ENCODE measurements around the gene DYNAP.

DYNAP gene, protein sequence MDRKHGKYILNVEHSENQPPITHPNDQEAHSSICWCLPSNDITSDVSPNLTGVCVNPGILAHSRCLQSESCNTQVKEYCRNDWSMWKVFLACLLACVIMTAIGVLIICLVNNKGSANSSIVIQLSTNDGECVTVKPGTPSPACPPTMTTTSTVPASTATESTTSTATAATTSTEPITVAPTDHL

GRCh38 chr18:54590945-54591344 is at the start of gene DYNAP:
DYNAP (plus strand) TSS chr18:54591245; CDS start chr18:54591283, 38 bp downstream.
- no peak for DNase-seq (ENCODE audit: low spot score)

GRCh38 chr18:54551590-54551989 is 39.5 kb upstream of the DYNAP start:
- DNase-seq (ENCODE audit: low spot score), result no peak

GRCh38 chr18:54555286-54555685 is 35.8 kb upstream of the DYNAP start:
- DNase-seq (ENCODE audit: low spot score), result no peak

DNA sequence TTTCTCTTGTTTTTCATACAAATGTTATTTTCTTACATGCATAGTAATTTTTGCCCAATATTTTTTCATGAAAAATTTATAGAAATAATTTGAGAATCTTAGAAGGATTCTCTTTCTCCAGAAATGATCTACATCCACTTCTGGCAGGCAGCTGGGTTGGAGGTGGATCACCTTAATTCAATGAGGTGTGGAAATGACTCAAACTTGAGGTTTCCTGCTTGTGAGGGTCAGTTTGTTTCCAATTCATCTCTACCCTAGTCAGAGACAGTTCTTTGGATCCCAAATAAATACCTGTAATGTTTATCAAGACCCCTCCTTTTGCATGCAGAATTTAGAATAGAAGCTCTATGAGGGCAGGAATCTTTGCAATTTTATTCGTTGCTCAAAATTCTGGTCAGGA is 35.0 kb upstream of the DYNAP start:
- no peak for DNase-seq (ENCODE audit: low spot score)

DNA sequence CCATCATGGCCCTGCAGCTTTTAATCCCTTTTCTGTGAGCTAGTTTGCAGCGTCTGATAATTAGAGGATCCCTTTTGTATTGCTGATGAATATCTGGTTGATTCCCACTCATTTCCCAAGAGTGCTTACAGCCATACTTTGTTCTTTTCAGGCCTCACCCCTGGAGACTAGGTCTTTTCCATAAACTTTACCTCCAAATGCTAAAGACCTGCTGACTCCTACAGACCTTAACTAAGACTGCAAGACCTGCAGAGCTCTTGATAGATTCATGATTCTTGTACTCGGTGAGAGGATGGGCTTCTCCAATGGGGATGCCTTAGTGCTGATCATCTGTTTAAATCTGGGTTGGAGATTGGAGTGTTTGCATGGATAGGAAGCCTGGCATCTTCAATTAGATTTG is 33.1 kb upstream of the DYNAP start:
- no peak for DNase-seq (ENCODE audit: low spot score)

GRCh38 chr18:54558609-54559585 is 32.1 kb upstream of the DYNAP start:
- DNase-seq (ENCODE audit: low spot score), result peak; percentile 25

DNA sequence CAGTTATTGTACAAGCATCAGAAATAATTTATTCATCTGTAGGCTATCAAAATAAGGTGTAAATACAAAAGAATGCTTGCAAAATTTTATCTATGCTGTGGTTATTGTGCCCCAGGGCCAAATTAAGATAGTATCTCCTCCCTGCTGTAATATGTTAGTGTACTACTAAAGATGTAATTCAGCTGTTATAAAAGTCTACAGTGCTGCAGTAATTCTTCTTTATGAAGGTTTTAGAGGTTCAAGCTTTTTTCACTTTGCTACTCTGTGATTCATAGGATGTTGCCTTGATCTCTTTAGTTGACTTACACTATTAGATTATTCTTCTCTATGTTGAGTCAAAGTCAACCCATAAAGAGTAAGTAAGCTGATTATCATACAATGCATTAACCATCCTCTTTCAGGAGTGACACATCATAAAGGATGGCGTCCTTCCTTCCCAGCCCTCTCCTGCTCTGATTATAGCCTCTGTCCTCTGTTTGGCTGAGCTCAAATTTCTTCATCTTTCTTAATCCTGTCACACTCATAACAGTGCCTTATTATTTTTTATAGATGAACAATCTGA is 29.3 kb upstream of the DYNAP start:
- DNase-seq (ENCODE audit: low spot score), result no peak

DNA sequence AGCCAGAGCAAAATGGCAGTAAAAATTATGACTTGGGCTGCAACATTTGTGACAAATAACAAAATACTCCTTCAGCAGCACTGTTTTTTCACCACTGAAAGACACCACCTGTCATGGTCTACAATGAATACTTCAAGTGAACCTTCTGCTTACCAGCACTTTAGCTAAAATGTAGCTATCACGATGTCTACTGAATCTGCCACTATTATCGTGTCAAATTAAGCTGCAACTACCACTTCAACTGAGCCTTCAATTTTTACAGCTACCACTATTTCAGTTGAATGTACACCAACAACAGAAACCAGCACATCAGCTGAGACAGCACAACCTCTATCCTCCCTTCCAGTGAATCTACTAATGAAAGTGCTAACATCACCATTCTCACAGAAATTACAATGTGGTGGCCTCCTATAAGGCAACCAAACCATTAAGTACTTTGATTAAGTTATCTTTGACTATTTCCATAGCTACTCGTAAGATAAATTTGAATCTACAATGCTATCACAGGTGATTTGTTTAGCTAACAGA is 10.8 kb upstream of the DYNAP start:
- no peak for DNase-seq (ENCODE audit: low spot score)

DNA sequence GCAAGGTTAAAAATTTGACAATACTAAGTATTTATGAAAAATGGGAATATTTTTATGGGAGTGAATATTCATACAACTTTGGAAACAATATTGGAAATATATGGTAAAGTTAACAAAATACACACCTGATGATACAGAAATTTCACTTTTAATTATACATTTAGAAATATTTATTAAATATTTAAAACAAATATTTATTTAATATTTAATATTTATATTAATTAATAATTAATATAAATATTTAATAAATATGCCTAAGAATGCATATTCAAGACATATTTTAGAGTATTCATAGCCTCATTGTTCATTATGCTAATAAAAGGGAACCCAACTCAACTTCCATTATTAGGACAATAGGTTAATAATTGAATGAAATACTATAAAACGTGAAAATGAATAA is 7.0 kb upstream of the DYNAP start:
- DNase-seq (ENCODE audit: low spot score), result no peak

GRCh38 chr18:54585743-54586142 is 5.3 kb upstream of the DYNAP start:
- no peak for DNase-seq (ENCODE audit: low spot score)

GRCh38 chr18:54604211-54604610 is 13.2 kb downstream of the DYNAP start:
- DNase-seq (ENCODE audit: low spot score), result no peak

GRCh38 chr18:54606835-54607212 is 15.8 kb downstream of the DYNAP start:
- DNase-seq (ENCODE audit: low spot score), result no peak

GRCh38 chr18:54607213-54608027 is 16.4 kb downstream of the DYNAP start:
- DNase-seq (ENCODE audit: low spot score), result no peak

DNA sequence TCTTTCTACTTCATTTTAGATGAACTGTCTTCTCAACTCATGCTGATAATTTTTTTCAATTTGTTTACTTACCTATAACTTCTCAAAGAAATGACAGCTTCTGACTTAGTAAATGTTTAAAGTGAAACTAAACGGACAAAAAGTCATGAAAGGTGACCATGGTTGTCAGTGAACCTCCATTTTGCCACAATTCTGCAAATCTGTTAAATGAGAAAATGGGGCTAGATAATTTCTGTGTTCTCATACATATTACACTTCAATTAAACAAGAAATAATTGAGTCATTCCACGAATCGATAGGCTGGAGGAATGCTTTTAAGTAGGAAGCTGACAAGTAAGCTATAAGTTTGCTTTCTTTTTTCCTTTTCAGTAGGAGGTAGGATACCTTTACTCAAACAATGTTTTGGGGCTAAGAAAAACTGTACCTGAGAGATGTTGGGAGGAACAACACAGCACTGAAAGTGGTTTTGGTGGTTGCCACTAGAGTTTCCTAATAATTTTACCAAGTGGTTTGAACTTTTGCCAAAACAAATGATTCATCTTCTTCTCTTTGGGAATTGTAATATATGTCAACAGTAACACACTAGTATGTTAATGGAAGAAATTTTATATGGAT is 17.1 kb downstream of the DYNAP start:
- DNase-seq (ENCODE audit: low spot score), result no peak

DNA sequence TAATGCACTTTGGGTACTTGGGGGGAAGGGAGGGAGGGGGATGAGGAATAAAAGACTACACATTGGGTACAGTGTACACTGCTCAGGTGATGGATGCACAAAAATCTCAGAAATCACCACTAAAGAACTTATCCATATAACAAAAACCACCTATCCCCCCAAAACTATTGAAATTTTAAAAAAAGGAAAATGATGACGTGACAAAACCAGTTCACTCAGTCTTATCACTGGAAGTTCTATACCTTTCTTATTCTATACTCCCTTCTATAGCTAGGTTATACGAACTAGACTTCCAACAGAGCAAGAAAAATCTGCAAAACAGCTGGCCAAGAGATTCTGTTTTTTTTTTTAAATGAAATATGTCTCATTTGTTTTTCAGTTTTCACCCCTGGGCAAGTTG is 20.8 kb downstream of the DYNAP start:
- DNase-seq (ENCODE audit: low spot score), result no peak

GRCh38 chr18:54612237-54612636 is 21.2 kb downstream of the DYNAP start:
- DNase-seq (ENCODE audit: low spot score), result no peak

- no peak for DNase-seq (ENCODE audit: low spot score)
These were observed 22.1 kb downstream of the DYNAP start for GRCh38 chr18:54613174-54613573.

DNA sequence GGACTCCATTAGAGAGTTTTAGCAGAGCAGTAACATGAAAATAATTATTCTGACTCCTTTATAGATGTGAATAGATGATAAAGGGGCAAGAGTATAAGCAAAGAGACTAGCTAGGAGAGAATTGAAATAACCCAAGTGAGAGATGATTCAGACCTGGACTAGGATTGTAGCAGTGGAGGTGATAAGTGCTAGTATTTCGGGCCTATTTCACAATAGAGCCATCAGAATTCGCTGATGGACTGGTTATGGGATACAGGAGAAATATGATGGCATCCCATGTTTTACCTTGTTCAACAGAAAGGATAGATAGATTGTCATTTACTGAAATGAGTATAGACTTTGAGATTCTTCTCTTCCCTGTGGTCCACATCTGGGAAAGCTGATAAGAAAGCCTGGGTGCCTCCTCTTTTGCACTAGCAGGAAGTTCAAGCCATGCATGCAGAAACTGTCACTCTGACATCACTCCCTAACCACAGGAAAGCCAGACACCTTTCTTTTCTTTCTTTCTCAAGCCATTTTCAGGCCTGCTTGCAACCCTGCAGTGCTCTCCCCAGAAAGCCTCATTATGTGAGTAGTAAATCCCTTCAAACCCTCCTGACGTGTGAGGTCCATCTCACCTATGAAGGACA is 25.3 kb downstream of the DYNAP start:
- no peak for DNase-seq (ENCODE audit: low spot score)

DNA sequence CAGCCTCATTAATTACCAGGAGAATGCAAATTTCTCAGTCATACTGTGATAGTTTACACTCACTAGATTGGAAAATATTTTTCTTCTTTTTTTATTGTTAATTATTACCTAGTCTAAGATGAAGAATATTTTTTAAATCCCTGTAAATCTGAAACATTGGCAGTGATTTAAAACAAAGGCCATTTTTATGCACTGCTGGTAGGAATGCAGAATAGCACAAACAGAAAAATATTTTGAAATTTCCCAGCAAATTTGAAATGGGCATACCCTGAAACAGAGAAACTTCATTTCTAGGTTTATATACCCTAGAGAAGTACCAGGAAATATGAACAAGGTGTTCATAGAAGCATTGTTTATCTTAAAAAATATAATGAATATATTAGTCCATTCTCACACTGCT is 31.0 kb downstream of the DYNAP start:
- DNase-seq (ENCODE audit: low spot score), result no peak

GRCh38 chr18:54626779-54627178 is 35.7 kb downstream of the DYNAP start:
- no peak for DNase-seq (ENCODE audit: low spot score)

DNA sequence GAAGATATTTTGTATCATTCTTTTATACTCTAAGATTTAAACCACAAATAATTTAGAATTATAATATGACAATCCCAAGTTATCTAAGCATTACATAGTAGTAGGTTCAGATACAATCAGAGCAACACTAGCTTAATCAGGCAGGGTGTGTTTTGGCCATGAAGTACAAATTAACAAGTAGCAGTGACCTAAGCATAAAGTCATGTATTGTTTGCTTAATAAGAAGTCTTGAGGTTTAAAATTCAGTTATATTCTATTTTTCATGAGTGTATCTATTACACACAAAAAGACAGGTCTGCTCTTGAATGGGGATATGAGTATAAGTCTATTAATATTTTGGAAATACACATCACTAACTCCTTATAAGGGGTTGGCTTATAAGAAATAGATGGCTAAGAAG is 39.9 kb downstream of the DYNAP start:
- DNase-seq (ENCODE audit: low spot score), result no peak

Measured in AG20443 (cell line).